GM12878 (cell line): ENCODE measurements around the gene TMSB10. TPM values are rescaled to one million over a fixed set of nuclear protein-coding genes. Genes with fewer than 3 reads are reported as not detected.

Source experiments
- ATAC-seq: fragments of 200-7000 bp; cut with Tn5 transposase; 3 replicates; pipeline ENCODE4 v1.9.1; 2020; ENCODE audit warnings: mild to moderate bottlenecking, moderate library complexity
- BruUV-seq: library from RNA; stranded (reverse); fragments of 400-500 nt; replicated peaks from 2 replicates; lab custom pipeline; 2021; lab: Mats Ljungman, UMichigan
- CTCF ChIA-PET: fragments of 300-600 bp; sonication (Branson Sonifier 250); formaldehyde crosslinking; extraction: SDS; loops from one replicate; lab custom pipeline; 2021; ENCODE audit warnings: inconsistent platforms; lab: Yijun Ruan, JAX
- POLR2A ChIA-PET: fragments of 350-600 bp; formaldehyde crosslinking; extraction: SDS; loops from one replicate; lab custom pipeline; 2021; ENCODE audit warnings: inconsistent platforms; lab: Charles Lee
- RAD21 ChIA-PET: fragments of 300-600 bp; sonication (Branson Sonifier 250); formaldehyde crosslinking; loops from one replicate; lab custom pipeline; 2023; ENCODE audit warnings: antibody characterized with exemption; ENCODE audit not compliant: unreplicated experiment; lab: Charles Lee
- SMC1A ChIA-PET: fragments of 300-600 bp; sonication (Branson Sonifier 250); formaldehyde crosslinking; loops from one replicate; lab custom pipeline; 2023; ENCODE audit not compliant: unreplicated experiment, uncharacterized antibody; lab: Charles Lee
- DNase-seq: peaks from one replicate; pipeline ENCODE4 v3.0.0-alpha.2; 2011; ENCODE audit warnings: low read depth, low spot score
- FAIRE-seq: peaks from 3 replicates; lab custom pipeline; 2011; peaks lifted over from hg19 to GRCh38; lab: Jason Lieb, UNC
- H2AFZ ChIP-seq: 2 replicates; pipeline ENCODE4 v1.6.0; 2011; ENCODE audit warnings: low read depth, low read length, control low read depth; ENCODE audit not compliant: control insufficient read depth
- H3K27ac ChIP-seq: 2 replicates; pipeline ENCODE4 v1.5.1; 2011; ENCODE audit warnings: control low read depth; ENCODE audit not compliant: control insufficient read depth, insufficient read depth
- H3K27me3 ChIP-seq, 2 experiments: replicated peaks in 1 of 2; 2 replicates each; pipeline versions ENCODE4 v1.6.0 to v1.6.1; 2011; ENCODE audit warnings: low read length in 1 of 2; ENCODE audit not compliant: control insufficient read depth in 2 of 2, insufficient read depth in 2 of 2
- H3K36me3 ChIP-seq, 2 experiments: 2 replicates each; pipeline ENCODE4 v1.5.1; 2011; ENCODE audit warnings: low read length in 1 of 2; ENCODE audit not compliant: control insufficient read depth in 2 of 2, insufficient read depth in 2 of 2
- H3K4me1 ChIP-seq: 2 replicates; pipeline ENCODE4 v1.6.1; 2011; ENCODE audit warnings: mild to moderate bottlenecking, low read length, moderate library complexity, mixed read lengths; ENCODE audit not compliant: control insufficient read depth, insufficient read depth
- H3K4me2 ChIP-seq: 2 replicates; pipeline ENCODE4 v1.6.0; 2011; ENCODE audit warnings: control low read depth; ENCODE audit not compliant: control insufficient read depth, insufficient read depth
- H3K4me3 ChIP-seq: fragments of 200-600 bp; sonication (generic); 2 replicates; pipeline ENCODE4 v1.5.1; 2016
- H3K79me2 ChIP-seq: 2 replicates; pipeline ENCODE4 v1.6.0; 2011; ENCODE audit warnings: low read length; ENCODE audit not compliant: control insufficient read depth, insufficient read depth
- H3K9ac ChIP-seq: 2 replicates; pipeline ENCODE4 v1.8.0; 2011; ENCODE audit warnings: low read length, control low read depth, mixed read lengths; ENCODE audit not compliant: control insufficient read depth, insufficient read depth
- H3K9me3 ChIP-seq: replicated peaks from 3 replicates; pipeline ENCODE4 v1.5.1; 2011; ENCODE audit warnings: mild to moderate bottlenecking, low read length; ENCODE audit not compliant: control insufficient read depth, insufficient read depth
- H4K20me1 ChIP-seq: 2 replicates; pipeline ENCODE4 v1.6.0; 2011; ENCODE audit not compliant: control insufficient read depth, insufficient read depth
- ATF2 ChIP-seq: IDR thresholded peaks from 2 replicates; pipeline ENCODE4 v1.6.1; 2012; ENCODE audit warnings: low read length, inconsistent platforms
- E2F4 ChIP-seq: IDR thresholded peaks from 2 replicates; pipeline ENCODE4 v1.6.1; 2012; ENCODE audit warnings: low read depth, low read length, improper control_type of control experiment
- E4F1 ChIP-seq: fragments of 450-650 bp; IDR thresholded peaks from 2 replicates; pipeline ENCODE4 v1.6.1; 2018; ENCODE audit warnings: borderline replicate concordance, mild to moderate bottlenecking; ENCODE audit not compliant: partially characterized antibody
- EGR1 ChIP-seq, 2 experiments: IDR thresholded peaks; 1 replicate in 1 of 2; 2 replicates in 1 of 2; pipeline ENCODE4 v1.6.1; 2011 to 2012; ENCODE audit warnings: low read depth in 2 of 2, low read length in 2 of 2, borderline replicate concordance in 1 of 2, mild to moderate bottlenecking in 1 of 2, moderate library complexity in 1 of 2
- EZH2 ChIP-seq: IDR thresholded peaks from 2 replicates; pipeline ENCODE4 v1.6.1; 2012; ENCODE audit warnings: low read depth, mild to moderate bottlenecking, control low read depth, inconsistent platforms, low read length, borderline replicate concordance; ENCODE audit not compliant: control insufficient read depth
- FOS ChIP-seq: IDR thresholded peaks from 3 replicates; pipeline ENCODE4 v1.6.1; 2011; ENCODE audit warnings: borderline replicate concordance; ENCODE audit not compliant: insufficient read length; ENCODE audit errors: extremely low read depth
- HDGF ChIP-seq: fragments of 450-650 bp; IDR thresholded peaks from 2 replicates; pipeline ENCODE4 v1.6.1; 2016; ENCODE audit warnings: antibody characterized with exemption
- JUND ChIP-seq: IDR thresholded peaks from 2 replicates; pipeline ENCODE4 v1.6.1; 2012; ENCODE audit warnings: low read depth, mild to moderate bottlenecking, low read length, improper control_type of control experiment, moderate library complexity
- KDM1A ChIP-seq: fragments of 200-600 bp; sonication (generic); IDR thresholded peaks from 2 replicates; pipeline ENCODE4 v1.6.1; 2016; ENCODE audit warnings: borderline replicate concordance
- LARP7 ChIP-seq: fragments of 450-650 bp; IDR thresholded peaks from 2 replicates; pipeline ENCODE4 v1.6.1; 2017; ENCODE audit warnings: mild to moderate bottlenecking
- POLR2A ChIP-seq: IDR thresholded peaks from 2 replicates; pipeline ENCODE4 v1.6.1; 2011; ENCODE audit warnings: low read depth, mild to moderate bottlenecking, low read length
- TBL1XR1 ChIP-seq: IDR thresholded peaks from 2 replicates; pipeline ENCODE4 v1.6.1; 2012; ENCODE audit warnings: low read depth, low read length, improper control_type of control experiment
- TCF12 ChIP-seq: IDR thresholded peaks from 2 replicates; pipeline ENCODE4 v1.6.1; 2011; ENCODE audit warnings: low read depth, mild to moderate bottlenecking, low read length
- WRNIP1 ChIP-seq: IDR thresholded peaks from 2 replicates; pipeline ENCODE4 v1.6.1; 2011; ENCODE audit warnings: low read depth, low read length, improper control_type of control experiment, borderline replicate concordance
- WGBS: methylation state at CpG from one replicate; pipeline ENCODE4 v1.1.6; 2016; ENCODE audit warnings: low lambda C conversion rate; ENCODE audit not compliant: insufficient replicate concordance, insufficient coverage; ENCODE audit errors: missing lambda C conversion rate; 5-methylcytosine and 5-hydroxymethylcytosine counted together
- in situ Hi-C: fragments of 300-500 bp; cut with MboI; formaldehyde crosslinking; loops from 9 replicates; pipeline ENCODE4 v1.14.3; 2018; ENCODE audit warnings: mixed read lengths
- intact Hi-C: fragments of 100-400 bp; cut with micrococcal nuclease; formaldehyde crosslinking; loops from one replicate; pipeline ENCODE4 v1.14.2; 2022; ENCODE audit not compliant: unreplicated experiment
- polyA plus RNA-seq, 11 experiments: library from polyadenylated mRNA; depleted of rRNA in 4 of 11; unstranded in 6 of 11; stranded (reverse) in 5 of 11; fragments of >200 nt; fragmentation: Nextera tagmentation in 4 of 11; fragmentation: Illumina TruSeq in 1 of 11; extraction: Ambion mirVana in 4 of 11; extraction: Trizol in 1 of 11; gene quantifications; 1 replicate in 1 of 11; 2 replicates in 10 of 11; pipeline versions ENCODE4 v1.2.1 to v1.2.3, GENCODE V29; 2011 to 2016; ENCODE audit warnings: inconsistent platforms in 2 of 11, missing spikeins in 2 of 11, low read depth in 1 of 11
- total RNA-seq, 4 experiments: library from RNA; depleted of rRNA in 3 of 4; stranded (reverse); fragments of >200 nt in 3 of 4; fragmentation: Illumina TruSeq in 1 of 4; extraction: Trizol in 1 of 4; gene quantifications; 2 replicates each; pipeline versions ENCODE4 v1.2.1 to v1.2.3, GENCODE V29; 2013 to 2021

The TMSB10 gene
- total and polyA plus RNA-seq, 10 of the 15 experiments (the other 5 are each of a cell fraction or from before 2014, with no cell fraction given) = 1,406 to 4,860 (median 3,381) TPM

GRCh38 chr2:84904717-84905174 lies 710 bp upstream of the TMSB10 start (continued):
- TF ChIP-seq TBL1XR1 (no peak), E2F4 (no peak)

- DNase-seq (no peak), ATAC-seq (peak; percentile 62), FAIRE-seq (no peak)
- Histone ChIP-seq H3K9me3 (no peaks in the 10 kb centered on the region; the same call in 2 of the 3 replicates), H3K9ac (peak overlapping the region; percentile 87), H3K4me2 (peak overlapping the region; percentile 85), H2AFZ (no peak overlapping the region), H4K20me1 (no peaks in the 10 kb centered on the region), H3K27me3 (no peaks in the 10 kb centered on the region), H3K4me1 (peaks cover 20% of the 10 kb centered on the region), H3K79me2 (peaks cover 20% of the 10 kb centered on the region), H3K36me3 (no peaks in the 10 kb centered on the region), H3K4me3 (peak overlapping the region; percentile 99), H3K27ac (peak overlapping the region; percentile 62)
- POLR2A ChIA-PET = interaction anchor here (0.6 to 5.2 kb wide), 15 partner anchors 8 to 121 kb away, joined by 3 to 71 read pairs (median 10); partner anchors contain the start of gene TRABD2A
- SMC1A ChIA-PET = interaction anchor here (0.6 to 6.0 kb wide), 18 partner anchors 8 to 106 kb away, joined by 3 to 52 read pairs (median 4); partner anchors contain the start of gene TRABD2A
- WGBS = under 1% methylated on average over 31 of the region's 38 CpGs
- TSS peak; percentile 99 for BruUV-seq
- in situ Hi-C loops = no loop called here
- CTCF ChIA-PET = interaction anchor here (0.6 to 3.4 kb wide), 19 partner anchors 8 to 452 kb away, joined by 3 to 37 read pairs (median 4); partner anchors contain the start of gene TRABD2A
- intact Hi-C loops = loop anchor here (2.0 kb wide), 1 partner anchor 14 kb away; no protein-coding TSS in a partner anchor
- RAD21 ChIA-PET = interaction anchor here (1.0 to 4.3 kb wide), 16 partner anchors 9 to 409 kb away, joined by 3 to 67 read pairs (median 8); partner anchors contain the start of genes KCMF1 and TRABD2A
- TF ChIP-seq POLR2A (peak; percentile 3; the same call in 1 of the 2 replicates), TCF12 (0 out of 2 replicates have a peak, but pooled peaks have one; percentile 3), HDGF (peak; percentile 63), KDM1A (no peak), E4F1 (no peak), ATF2 (0 out of 2 replicates have a peak, but pooled peaks have one; percentile 14), LARP7 (0 out of 2 replicates have a peak, but pooled peaks have one; percentile 21), EGR1 (IDR thresholded peaks at IDR 0.05; ENCODE audit: borderline replicate concordance in 1 of 2, low read depth in 2 of 2, low read length in 2 of 2) (peak in 1 of 2 experiments; percentile 73; a peak in 2 of 3 replicates), FOS (no peak), EZH2 (no peak), JUND (no peak), WRNIP1 (no peak)
Observed at GRCh38 chr2:84906108-84906899, 848 bp downstream of the TMSB10 start.
